ENCODE measurements around the gene MAN2A2.

DNA sequence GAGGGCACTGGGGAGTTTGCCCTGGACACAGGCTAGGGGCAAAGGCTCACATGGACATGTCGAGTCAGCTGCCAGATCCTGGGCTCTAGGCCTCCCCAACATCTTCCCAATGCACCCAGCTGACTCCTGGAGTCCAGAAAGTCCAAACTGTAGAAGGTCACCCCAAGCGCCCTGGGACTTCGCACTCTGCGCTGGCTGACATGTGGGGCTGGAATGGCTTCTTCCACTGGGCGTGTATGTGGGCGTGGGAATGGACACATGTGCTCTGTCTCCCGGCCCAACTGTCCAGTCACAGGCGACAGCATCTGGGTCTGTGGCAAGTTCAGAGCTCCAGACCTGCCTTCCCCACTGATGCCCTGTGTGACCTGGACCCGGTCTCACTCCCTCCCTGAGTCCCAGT, 48.0 kb upstream of the MAN2A2 start:
- TF ChIP-seq, protein P1, sequence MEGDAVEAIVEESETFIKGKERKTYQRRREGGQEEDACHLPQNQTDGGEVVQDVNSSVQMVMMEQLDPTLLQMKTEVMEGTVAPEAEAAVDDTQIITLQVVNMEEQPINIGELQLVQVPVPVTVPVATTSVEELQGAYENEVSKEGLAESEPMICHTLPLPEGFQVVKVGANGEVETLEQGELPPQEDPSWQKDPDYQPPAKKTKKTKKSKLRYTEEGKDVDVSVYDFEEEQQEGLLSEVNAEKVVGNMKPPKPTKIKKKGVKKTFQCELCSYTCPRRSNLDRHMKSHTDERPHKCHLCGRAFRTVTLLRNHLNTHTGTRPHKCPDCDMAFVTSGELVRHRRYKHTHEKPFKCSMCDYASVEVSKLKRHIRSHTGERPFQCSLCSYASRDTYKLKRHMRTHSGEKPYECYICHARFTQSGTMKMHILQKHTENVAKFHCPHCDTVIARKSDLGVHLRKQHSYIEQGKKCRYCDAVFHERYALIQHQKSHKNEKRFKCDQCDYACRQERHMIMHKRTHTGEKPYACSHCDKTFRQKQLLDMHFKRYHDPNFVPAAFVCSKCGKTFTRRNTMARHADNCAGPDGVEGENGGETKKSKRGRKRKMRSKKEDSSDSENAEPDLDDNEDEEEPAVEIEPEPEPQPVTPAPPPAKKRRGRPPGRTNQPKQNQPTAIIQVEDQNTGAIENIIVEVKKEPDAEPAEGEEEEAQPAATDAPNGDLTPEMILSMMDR (conservative IDR thresholded peaks at IDR 0.05) = no peak
- no peak for TF ChIP-seq ZFX (IDR thresholded peaks at IDR 0.05)

All from C4-2B (cell line).